Adipose tissue (tissue), 3 donors: ENCODE measurements around the gene CHML. TPM values are rescaled to one million over a fixed set of nuclear protein-coding genes. Genes with fewer than 3 reads are reported as not detected.

Experiments
- H3K27ac ChIP-seq: one replicate; pipeline ENCODE4 v1.5.1; 2013; ENCODE audit warnings: low read depth, low read length
- WGBS, 3 donors: extraction: QIAGEN DNeasy Blood & Tissue Kit; methylation state at CpG; one replicate each; pipeline ENCODE4 v1.1.7; 2013; 5-methylcytosine and 5-hydroxymethylcytosine counted together
- polyA plus RNA-seq, 3 donors: library from polyadenylated mRNA; stranded (reverse); fragments of 200-250 nt; gene quantifications; one replicate each; pipeline ENCODE4 v1.2.3, GENCODE V29; 2013
- donor health status: healthy with polysubstance abuse.
- donor health status: Bipolar disorder and iron deficiency.
- donor health status: healthy.

Gene CHML
- polyA plus RNA-seq, 3 donors, result 0.79 to 1.9 (median 1.3) TPM

DNA sequence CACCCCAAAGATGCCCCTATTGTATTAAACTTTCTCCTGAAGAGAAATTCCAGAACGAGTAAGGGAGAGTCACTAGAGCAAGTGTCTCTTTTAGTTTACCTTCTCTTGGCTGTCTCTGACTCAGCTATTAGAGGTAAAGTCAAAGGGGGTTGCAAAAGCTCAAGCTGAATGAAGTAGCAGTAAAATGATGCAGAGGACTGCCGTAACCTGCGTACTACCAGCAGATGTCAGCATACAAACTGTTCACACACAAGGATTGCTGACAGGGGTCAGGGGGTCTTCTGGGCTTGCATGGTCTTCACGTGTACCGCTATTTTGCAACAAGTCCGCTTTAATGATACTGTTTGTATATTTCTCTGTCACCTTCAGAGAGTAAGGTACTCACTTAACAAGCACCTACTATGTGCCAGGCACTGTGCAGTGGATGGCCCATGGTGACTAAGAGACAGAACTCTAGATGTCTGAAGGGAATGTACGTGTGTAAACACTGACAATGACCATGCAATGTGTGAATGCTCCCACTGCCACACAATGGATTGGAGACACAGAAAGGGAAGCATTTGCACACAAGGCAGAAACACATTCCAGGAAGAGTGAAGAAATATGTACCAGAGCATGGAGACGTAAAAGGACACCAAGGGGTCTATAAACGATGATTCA, 34.9 kb downstream of the CHML start:
- no peak overlapping the region for H3K27ac ChIP-seq
- 68 to 76% (median 70%) methylated on average over 9 of the region's 9 CpGs for WGBS, 3 donors

DNA sequence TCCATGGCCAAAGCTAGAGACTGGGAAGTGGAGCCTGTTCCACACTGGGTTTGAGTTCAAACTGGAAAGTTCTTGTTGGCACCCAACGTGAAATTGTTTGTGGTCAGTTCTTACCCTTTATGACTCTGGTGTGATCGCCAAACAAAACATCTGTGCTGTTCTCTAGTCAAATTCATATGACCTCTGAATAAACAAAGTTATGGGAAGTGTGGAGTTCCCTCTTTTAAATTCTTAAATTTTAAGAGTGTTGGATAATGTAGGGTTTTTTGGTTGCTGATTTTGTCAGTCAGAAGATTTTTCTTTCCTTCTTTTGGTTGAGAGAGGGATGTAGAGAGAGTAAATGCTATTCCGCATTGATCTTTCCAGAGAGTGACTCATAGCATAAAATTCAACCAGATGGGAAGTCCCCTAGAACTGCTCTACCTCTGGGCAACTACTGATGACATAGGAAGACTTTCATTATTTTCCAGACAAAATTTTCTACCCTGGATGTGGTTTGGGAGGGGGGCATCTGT, 36.4 kb downstream of the CHML start:
- H3K27ac ChIP-seq, result no peak overlapping the region
- whole genome bisulfite sequencing, 3 donors, result 62 to 83% (median 79%) methylated on average over 3 of the region's 3 CpGs

DNA sequence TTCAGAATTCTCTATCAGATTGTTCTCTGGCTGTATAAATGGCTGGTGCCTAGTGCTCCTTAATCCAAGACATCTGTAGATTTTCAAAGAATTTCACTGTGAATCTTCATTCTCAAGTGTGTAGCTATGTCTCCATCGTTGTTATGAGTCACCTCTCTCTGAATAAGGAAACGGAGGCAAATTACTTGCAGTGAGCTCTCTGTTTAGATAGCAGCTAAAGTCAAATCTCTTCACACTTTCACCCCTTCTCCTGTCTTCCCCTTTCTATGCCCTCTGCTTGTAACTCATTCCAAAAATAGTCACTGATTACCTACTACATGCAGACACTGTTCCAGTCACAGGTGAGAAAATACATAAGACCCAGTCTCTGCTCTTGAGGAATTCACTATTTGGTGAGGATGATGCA, 39.7 kb downstream of the CHML start:
- no peak overlapping the region for H3K27ac ChIP-seq
- 72 to 90% (median 80%) methylated on average over 2 of the region's 2 CpGs for WGBS, 3 donors

DNA sequence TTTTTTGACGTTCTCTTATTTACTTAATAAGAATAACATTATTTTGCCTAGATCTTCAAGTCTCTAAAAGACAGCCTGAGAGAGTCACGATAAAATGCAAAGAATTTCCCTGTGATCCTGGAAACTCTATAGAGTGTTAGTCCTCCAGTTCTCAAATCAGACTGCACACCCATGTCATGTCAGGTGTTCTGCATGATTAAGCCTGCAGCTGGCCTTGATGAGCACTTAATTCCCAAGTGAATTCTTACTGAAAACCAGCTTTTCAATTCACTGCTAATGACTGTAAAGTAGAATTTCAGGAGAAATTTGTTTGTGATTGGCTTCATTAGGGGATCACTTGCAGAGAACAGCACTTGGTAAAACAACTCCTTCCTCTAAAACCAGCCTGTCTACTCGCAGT, 41.9 kb downstream of the CHML start:
- no peak overlapping the region for H3K27ac ChIP-seq
- 91 to 93% (median 92%) methylated on average over 3 of the region's 3 CpGs for WGBS, 3 donors

DNA sequence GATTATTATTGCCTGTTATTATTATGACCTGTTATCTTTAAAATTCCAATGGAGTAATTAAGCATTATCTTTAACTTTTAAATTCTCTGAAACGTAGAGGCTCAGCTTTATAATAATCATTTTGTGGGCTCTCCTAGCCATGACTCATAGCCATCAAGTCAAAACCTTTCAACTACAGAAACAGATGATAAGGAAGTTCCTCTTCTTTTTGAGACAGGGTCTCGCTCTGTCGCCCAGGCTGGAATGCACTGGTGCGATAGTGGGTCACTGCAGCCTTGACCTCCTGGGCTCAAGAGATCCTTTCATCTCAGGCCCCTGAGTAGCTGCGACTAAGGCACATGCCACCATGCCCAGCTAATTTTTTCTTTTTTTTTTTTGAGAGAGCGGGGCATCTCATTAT, 43.5 kb downstream of the CHML start:
- H3K27ac ChIP-seq, result no peak overlapping the region
- 91 to 96% (median 92%) methylated on average over 6 of the region's 6 CpGs for WGBS, 3 donors

DNA sequence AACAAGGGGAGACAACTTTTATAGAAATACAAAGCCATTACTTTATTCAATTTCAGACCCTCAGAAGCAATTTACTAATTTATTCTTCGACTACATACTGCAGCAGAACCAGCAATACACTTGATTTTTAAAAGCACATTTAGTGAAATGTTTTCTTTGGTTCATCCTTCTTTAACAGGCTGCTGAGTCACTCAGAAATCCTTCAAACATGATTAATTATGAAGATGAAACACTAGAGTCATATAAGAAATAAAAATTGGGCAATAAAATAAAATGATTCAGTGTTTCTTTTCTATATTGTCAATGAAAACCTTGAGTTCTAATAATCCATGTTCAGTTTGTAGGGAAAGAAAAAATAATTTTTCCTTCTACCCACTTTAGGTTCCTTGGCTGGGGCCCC, 47.0 kb downstream of the CHML start:
- WGBS, 3 donors, result 87 to 93% (median 93%) methylated on average over 1 of the region's 1 CpG
- H3K27ac ChIP-seq, result no peak overlapping the region

DNA sequence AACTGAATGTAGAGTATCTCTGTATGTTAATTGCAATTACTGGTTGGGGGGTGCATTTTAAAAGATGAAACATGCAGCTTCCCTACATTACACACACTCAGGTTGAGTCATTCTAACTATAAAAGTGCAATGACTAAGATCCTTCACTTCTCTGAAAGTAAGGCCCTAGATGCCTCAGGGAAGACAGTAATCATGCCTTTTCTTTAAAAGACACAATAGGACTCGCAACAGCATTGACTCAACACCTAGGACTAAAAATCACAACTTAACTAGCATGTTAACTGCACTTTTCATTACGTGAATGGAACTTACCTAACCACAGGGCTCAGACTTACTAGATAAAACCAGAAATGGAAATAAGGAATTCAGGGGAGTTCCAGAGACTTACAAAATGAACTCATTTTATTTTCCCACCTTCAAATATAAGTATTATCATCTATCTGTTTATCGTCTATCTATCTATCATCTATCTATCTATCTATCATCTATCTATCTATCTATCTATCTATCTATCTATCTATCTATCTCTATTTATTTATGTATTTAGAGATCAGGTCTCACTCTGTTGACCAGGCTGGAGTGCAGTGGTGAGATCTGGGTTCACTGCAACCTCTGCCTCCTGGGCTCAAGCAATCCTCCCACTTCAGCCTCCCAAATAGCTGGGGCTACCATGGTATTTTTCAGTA, 47.8 kb downstream of the CHML start:
- H3K27ac ChIP-seq, result no peak overlapping the region
- 83 to 92% (median 92%) methylated on average over 3 of the region's 3 CpGs for WGBS, 3 donors

DNA sequence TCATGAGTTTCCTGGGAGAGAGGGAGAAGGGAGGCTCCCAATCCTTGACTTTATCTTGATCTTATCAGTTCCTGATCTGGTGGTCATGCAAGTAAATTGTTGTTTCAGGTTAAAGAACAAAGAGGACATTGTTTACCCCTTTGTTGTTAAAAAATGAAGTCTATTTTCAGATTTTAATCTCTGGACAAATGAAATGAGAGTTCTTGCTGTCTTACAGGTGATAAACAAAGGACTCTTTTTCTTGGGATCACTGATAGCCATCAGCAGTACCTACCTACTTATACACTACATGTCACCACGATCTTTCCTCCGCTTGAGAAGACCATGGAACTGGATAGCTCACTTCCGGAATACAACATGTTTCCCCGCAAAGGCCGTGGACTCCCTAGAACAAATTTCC, 48.4 kb downstream of the CHML start:
- H3K27ac ChIP-seq, result no peak overlapping the region
- 75 to 86% (median 85%) methylated on average over 5 of the region's 5 CpGs for WGBS, 3 donors

DNA sequence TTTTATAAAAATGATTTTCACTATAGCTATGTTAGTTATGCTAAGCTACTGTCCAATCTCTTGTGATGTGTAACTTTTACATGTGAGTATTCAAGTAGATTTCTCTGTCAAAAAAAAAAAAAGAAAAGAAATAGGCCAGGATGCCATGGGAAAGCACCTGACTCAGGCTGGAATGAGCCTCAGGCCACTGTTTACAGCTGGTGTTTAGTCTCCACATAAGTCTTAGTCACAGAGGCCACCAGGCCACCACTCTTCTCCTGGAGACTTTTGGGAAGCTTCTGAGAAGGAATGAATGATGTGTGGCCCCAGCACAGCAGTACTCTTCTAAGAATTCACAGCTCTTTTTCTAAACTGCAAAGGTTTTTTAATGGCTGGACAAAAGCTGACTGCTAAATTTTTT, 48.9 kb downstream of the CHML start:
- H3K27ac ChIP-seq, result no peak overlapping the region

DNA sequence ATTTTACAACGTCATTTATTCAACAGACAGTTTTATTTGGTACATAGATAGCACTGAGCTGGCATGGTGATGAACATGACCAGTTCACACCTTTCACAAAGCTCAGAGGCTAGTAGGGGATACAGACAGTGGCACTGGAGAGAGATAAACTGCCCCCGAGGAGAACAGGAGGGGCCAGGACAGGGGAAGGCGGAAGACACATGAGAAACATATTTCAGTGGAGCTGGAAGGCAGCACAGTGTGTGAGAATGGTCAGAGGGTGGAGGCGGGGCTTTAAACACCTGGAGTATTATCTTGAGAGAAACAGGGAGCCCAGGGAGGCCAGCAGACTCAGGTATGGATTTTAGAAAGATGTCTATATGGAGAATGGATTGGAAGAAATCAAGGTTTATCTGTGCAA, 49.5 kb downstream of the CHML start:
- H3K27ac ChIP-seq, result no peak overlapping the region
- WGBS, 3 donors, result 49 to 77% (median 67%) methylated on average over 4 of the region's 4 CpGs

Other genes with a start within 250 kb of the CHML start
- gene FH, start 120.6 kb downstream of the CHML start, polyA plus RNA-seq, result 10 to 100 TPM; 27.8 to 66.5 (median 39.0) TPM
- gene KMO, start 108.0 kb downstream of the CHML start, polyA plus RNA-seq, result 1 to 10 TPM in 1 of 3 donors, under 1 TPM in 2; 0.05 to 1.0 (median 0.61) TPM
- 1 to 10 TPM; 4.8 to 9.1 (median 5.1) TPM for gene OPN3, start within 50 bp of the CHML start, polyA plus RNA-seq
- gene WDR64, start 11.9 kb upstream of the CHML start, polyA plus RNA-seq, result not detected
- under 1 TPM; 0.06 to 0.11 (median 0.10) TPM for gene EXO1, start 207.8 kb upstream of the CHML start, polyA plus RNA-seq